Measurements from ENCODE around the gene GPR37.

The GPR37 gene

DNA sequence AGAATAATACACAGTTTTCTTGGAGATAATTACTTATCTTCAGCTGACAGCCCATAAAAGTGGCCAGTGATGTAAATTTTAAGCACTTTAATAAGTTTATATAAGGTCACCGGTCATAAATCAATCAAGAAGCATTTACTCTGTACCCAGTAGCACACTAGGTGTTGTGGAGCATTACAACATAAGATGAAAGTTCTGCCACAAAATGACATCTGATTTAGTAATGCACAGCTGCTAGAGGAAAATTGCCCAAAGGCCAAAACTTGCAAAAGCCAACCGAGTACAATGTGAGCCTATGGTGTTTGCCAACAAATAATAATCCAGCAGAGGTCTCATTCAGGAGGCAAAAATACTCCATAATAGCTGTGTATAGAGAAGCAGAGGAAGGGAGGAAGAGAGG, 63.6 kb downstream of the GPR37 start:
- Histone ChIP-seq H3K4me3 (ENCODE audit: low read depth in 1 of 2, low read length in 1 of 2) (no peak overlapping the region), H3K4me1 (ENCODE audit: control insufficient read depth in 1 of 2, insufficient read depth in 1 of 2, low read depth in 1 of 2, low read length in 1 of 2) (no peaks in the 10 kb centered on the region), H3K9me3 (no peaks in the 10 kb centered on the region), H3K27ac (no peak overlapping the region), H3K36me3 (no peaks in the 10 kb centered on the region), H3K27me3 (no peaks in the 10 kb centered on the region)
- TF ChIP-seq, protein P1, sequence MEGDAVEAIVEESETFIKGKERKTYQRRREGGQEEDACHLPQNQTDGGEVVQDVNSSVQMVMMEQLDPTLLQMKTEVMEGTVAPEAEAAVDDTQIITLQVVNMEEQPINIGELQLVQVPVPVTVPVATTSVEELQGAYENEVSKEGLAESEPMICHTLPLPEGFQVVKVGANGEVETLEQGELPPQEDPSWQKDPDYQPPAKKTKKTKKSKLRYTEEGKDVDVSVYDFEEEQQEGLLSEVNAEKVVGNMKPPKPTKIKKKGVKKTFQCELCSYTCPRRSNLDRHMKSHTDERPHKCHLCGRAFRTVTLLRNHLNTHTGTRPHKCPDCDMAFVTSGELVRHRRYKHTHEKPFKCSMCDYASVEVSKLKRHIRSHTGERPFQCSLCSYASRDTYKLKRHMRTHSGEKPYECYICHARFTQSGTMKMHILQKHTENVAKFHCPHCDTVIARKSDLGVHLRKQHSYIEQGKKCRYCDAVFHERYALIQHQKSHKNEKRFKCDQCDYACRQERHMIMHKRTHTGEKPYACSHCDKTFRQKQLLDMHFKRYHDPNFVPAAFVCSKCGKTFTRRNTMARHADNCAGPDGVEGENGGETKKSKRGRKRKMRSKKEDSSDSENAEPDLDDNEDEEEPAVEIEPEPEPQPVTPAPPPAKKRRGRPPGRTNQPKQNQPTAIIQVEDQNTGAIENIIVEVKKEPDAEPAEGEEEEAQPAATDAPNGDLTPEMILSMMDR (IDR thresholded peaks at IDR 0.05) = no peak

DNA sequence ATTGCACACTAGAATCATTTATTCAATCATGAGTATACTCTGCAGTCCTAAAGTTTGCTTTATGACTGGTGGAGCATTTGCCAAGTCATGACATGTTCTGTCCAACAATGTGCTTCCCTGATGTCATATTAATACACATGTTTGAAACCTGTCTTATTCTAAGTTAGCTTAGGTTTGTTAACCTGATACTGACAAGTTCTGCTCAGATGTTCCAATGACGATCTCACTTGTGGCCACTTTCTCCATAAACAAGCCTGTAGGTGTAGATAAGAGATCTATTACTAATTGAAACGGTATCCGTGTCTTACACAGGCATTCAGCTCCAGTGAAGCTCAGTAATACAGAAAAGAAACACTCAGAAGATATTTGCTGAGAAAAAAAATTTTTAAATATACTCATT, 64.9 kb downstream of the GPR37 start:
- Histone ChIP-seq H3K27ac (no peak overlapping the region), H3K27me3 (no peaks in the 10 kb centered on the region), H3K4me3 (ENCODE audit: low read depth in 1 of 2, low read length in 1 of 2) (no peak overlapping the region), H3K9me3 (no peaks in the 10 kb centered on the region), H3K36me3 (no peaks in the 10 kb centered on the region), H3K4me1 (ENCODE audit: control insufficient read depth in 1 of 2, insufficient read depth in 1 of 2, low read depth in 1 of 2, low read length in 1 of 2) (no peaks in the 10 kb centered on the region)
- TF ChIP-seq, protein P1 (IDR thresholded peaks at IDR 0.05) = no peak

DNA sequence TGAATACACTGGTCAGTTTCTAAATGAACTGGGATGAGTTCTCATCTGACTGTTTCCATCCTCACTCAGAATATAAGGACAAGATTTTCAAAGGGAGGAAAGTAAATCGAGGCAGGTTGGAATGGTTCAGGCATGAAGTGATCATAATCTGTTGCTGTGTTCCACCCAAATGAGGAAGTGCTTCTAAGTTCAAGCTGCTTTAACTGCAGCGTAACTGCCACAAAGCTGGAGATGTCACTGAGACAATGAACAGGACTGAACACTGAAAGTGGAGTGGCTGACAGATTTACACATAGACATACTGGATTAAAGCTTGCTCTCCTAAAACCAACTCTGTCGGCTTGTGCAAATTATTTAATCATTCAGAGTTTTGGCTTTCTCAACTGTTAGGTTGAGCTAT, 66.6 kb downstream of the GPR37 start:
- Histone ChIP-seq H3K27me3 (no peaks in the 10 kb centered on the region), H3K4me1 (ENCODE audit: control insufficient read depth in 1 of 2, insufficient read depth in 1 of 2, low read depth in 1 of 2, low read length in 1 of 2) (no peaks in the 10 kb centered on the region), H3K9me3 (no peaks in the 10 kb centered on the region), H3K36me3 (no peaks in the 10 kb centered on the region), H3K4me3 (ENCODE audit: low read depth in 1 of 2, low read length in 1 of 2) (no peak overlapping the region), H3K27ac (no peak overlapping the region)
- TF ChIP-seq, protein P1 (IDR thresholded peaks at IDR 0.05) = no peak

DNA sequence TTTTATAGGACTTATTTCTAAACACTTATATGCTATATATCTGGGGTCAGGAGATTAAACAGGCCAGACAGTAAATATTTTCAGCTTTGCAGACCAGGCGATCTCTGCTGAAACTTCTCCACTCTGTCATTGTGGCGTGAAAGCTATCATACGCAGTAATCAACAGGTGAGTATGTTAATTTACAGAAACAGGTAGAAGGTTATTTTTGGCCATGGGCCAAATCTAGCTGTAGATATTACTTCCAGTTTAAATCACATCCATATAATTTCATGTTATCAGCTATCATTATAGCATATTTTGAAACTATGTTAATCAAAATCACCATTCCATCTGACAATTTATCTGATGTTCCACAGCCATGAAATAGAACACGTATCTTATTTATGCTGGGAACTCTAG, 67.8 kb downstream of the GPR37 start:
- no peaks in the 10 kb centered on the region for H3K27me3 ChIP-seq
- TF ChIP-seq, protein P1 (IDR thresholded peaks at IDR 0.05) = no peak

More for the DNA sequence above, 67.8 kb downstream of the GPR37 start:
- H3K4me3 ChIP-seq (ENCODE audit: low read depth in 1 of 2, low read length in 1 of 2) = no peak overlapping the region
- H3K27ac ChIP-seq = no peak overlapping the region
- no peaks in the 10 kb centered on the region for H3K9me3 ChIP-seq
- H3K36me3 ChIP-seq = no peaks in the 10 kb centered on the region
- H3K4me1 ChIP-seq (ENCODE audit: control insufficient read depth in 1 of 2, insufficient read depth in 1 of 2, low read depth in 1 of 2, low read length in 1 of 2) = no peaks in the 10 kb centered on the region
